ENCODE data around the gene GATA2.

DNA sequence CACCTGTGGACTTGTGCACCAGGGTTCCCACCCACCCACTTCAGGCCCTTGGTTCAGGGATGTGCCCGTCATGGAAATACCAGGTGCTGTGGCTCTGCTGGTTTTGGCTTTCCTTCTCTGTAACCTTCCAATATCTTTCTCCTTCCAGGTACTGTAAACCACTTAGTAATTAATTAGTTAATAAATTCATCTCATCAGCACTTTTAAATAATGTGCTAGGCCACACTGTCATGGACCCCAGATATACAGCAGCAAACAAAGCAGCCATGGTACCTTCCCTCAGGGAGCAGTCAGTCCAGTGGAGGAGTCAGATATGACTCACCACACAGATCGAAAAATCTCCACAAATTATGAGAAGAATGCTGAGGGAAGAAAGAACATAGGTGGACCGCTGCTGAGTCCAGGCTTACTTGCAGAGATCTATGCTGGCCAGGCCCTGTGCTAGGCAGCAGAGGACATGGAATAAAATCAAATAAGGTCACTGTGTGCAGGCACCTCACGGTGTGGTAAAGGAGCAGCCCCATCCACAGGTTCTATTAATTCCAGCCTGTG, 6.8 kb upstream of the GATA2 start:
- TF ChIP-seq CTCF (IDR thresholded peaks at IDR 0.05 in 2 of 3, conservative IDR thresholded peaks at IDR 0.05 in 1 of 3; ENCODE audit: borderline replicate concordance in 1 of 3, insufficient read depth in 1 of 3, low read depth in 2 of 3, low read length in 2 of 3), result no peak
- TF ChIP-seq CEBPB (IDR thresholded peaks at IDR 0.05; ENCODE audit: low read depth), result no peak
- no peak for TF ChIP-seq EZH2 (IDR thresholded peaks at IDR 0.05)
- TF ChIP-seq, protein P1, sequence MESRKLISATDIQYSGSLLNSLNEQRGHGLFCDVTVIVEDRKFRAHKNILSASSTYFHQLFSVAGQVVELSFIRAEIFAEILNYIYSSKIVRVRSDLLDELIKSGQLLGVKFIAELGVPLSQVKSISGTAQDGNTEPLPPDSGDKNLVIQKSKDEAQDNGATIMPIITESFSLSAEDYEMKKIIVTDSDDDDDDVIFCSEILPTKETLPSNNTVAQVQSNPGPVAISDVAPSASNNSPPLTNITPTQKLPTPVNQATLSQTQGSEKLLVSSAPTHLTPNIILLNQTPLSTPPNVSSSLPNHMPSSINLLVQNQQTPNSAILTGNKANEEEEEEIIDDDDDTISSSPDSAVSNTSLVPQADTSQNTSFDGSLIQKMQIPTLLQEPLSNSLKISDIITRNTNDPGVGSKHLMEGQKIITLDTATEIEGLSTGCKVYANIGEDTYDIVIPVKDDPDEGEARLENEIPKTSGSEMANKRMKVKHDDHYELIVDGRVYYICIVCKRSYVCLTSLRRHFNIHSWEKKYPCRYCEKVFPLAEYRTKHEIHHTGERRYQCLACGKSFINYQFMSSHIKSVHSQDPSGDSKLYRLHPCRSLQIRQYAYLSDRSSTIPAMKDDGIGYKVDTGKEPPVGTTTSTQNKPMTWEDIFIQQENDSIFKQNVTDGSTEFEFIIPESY (IDR thresholded peaks at IDR 0.05; ENCODE audit: extremely low read depth, insufficient replicate concordance, low read length), result no peak
- TF ChIP-seq, protein P2, sequence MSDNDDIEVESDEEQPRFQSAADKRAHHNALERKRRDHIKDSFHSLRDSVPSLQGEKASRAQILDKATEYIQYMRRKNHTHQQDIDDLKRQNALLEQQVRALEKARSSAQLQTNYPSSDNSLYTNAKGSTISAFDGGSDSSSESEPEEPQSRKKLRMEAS (IDR thresholded peaks at IDR 0.05), result no peak
- TF ChIP-seq EZH2phosphoT487 (IDR thresholded peaks at IDR 0.05; ENCODE audit: borderline replicate concordance), result no peak
